Measurements from ENCODE around the gene CFTR. TPM values are rescaled to one million over a fixed set of nuclear protein-coding genes. Genes with fewer than 3 reads are reported as not detected.
A peak's percentile ranks its signal among the peaks of the same experiment; 100 is the strongest.

Gene CFTR
- total RNA-seq, 4 donors from 2014 or later, result 43.0 to 176 (median 76.6) TPM

DNA sequence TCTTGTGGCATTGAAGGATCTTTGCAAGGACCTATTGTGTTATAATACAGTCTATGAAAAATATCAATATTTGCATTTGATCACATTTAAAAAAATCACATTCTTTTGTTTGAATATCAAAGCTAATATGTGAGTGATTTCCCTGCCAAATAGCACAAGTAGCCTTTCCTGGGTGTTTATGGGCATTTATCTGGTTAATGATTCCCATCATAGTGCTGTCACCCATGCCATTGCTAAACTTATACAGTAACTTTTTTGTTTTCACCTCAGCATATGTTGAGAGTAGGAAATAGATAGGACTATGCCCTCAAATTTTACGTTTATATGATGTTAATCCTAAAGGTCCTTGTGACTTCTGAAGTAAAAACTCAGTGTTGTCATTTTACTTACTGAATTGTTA, 136.9 kb downstream of the CFTR start:
- intact Hi-C loops (cut with DNase I; ENCODE audit: low total_unique reads), result no loop called here
- peak overlapping the region; percentile 18 to 58 (median 53) for H3K27ac ChIP-seq
- TF ChIP-seq POLR2AphosphoS5 (IDR thresholded peaks at IDR 0.05) (no peak), EP300 (IDR thresholded peaks at IDR 0.05; ENCODE audit: low read depth) (no peak), CTCF (IDR thresholded peaks at IDR 0.05) (no peak), POLR2A (IDR thresholded peaks at IDR 0.05) (no peak)
- no peaks in the 10 kb centered on the region for H3K27me3 ChIP-seq
- no peak overlapping the region for H3K4me3 ChIP-seq
- no peaks in the 10 kb centered on the region for H3K36me3 ChIP-seq
- WGBS, 2 donors (ENCODE audit: low coverage in 1 of 2), result 18 to 21% methylated on average over 1 of the region's 1 CpG
- peaks cover 0 to 26% (median 11%) of the 10 kb centered on the region in 4 donors for H3K4me1 ChIP-seq
- no peaks in the 10 kb centered on the region for H3K9me3 ChIP-seq
- DNase-seq, result no peak
- in situ Hi-C loops (cut with MboI; ENCODE audit: low pct_ligation_motif_present in 1 of 4, low pct_unique_long_range_greater_than_20kb in 1 of 4, low sequenced_read_pairs in 3 of 4), result no loop called here

DNA sequence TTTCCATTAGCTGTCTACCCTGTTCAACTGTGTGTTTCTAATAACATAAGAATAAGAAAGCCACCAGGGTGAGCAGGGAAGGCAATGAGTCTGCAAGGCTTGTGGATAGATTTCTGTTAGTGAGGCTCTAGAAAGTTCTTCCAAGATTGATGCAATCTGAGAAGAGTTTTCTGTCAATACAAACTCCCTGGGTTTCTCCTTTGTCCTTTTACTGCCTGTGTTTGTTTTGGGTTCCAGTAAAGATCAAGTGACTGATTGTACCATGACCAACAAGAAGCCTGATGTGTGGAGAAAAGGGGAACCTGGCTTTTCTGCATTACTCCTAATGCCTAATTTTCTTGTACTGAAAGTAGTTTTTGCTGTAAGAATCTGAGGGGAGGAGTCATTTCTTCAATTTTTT, 139.9 kb downstream of the CFTR start:
- Histone ChIP-seq H3K4me3 (no peak overlapping the region), H3K4me1 (peaks cover 0 to 26% (median 10%) of the 10 kb centered on the region in 4 donors), H3K27ac (no peak overlapping the region), H3K27me3 (no peaks in the 10 kb centered on the region), H3K9me3 (no peaks in the 10 kb centered on the region), H3K36me3 (no peaks in the 10 kb centered on the region)
- no peak for DNase-seq
- intact Hi-C loops (cut with DNase I; ENCODE audit: low total_unique reads) (no loop called here), in situ Hi-C loops (cut with MboI; ENCODE audit: low pct_ligation_motif_present in 1 of 4, low pct_unique_long_range_greater_than_20kb in 1 of 4, low sequenced_read_pairs in 3 of 4) (no loop called here)
- no peak for TF ChIP-seq EP300 (IDR thresholded peaks at IDR 0.05; ENCODE audit: low read depth)
- no peak for TF ChIP-seq POLR2A (IDR thresholded peaks at IDR 0.05)
- TF ChIP-seq CTCF (IDR thresholded peaks at IDR 0.05), result no peak

GRCh38 chr7:117621075-117621618, 141.3 kb downstream of the CFTR start:
- H3K4me1 ChIP-seq, result peaks cover 0 to 17% (median 7%) of the 10 kb centered on the region in 4 donors
- H3K36me3 ChIP-seq, result no peaks in the 10 kb centered on the region
- TF ChIP-seq POLR2A (IDR thresholded peaks at IDR 0.05) (no peak), EP300 (IDR thresholded peaks at IDR 0.05; ENCODE audit: low read depth) (no peak), POLR2AphosphoS5 (IDR thresholded peaks at IDR 0.05) (no peak), CTCF (IDR thresholded peaks at IDR 0.05) (no peak)
- no peak overlapping the region for H3K27ac ChIP-seq
- in situ Hi-C loops (cut with MboI; ENCODE audit: low pct_ligation_motif_present in 1 of 4, low pct_unique_long_range_greater_than_20kb in 1 of 4, low sequenced_read_pairs in 3 of 4), result no loop called here
- no peaks in the 10 kb centered on the region for H3K9me3 ChIP-seq
- H3K4me3 ChIP-seq, result no peak overlapping the region
- no peaks in the 10 kb centered on the region for H3K27me3 ChIP-seq
- no peak for DNase-seq
- intact Hi-C loops (cut with DNase I; ENCODE audit: low total_unique reads), result no loop called here
- WGBS, 2 donors (ENCODE audit: low coverage in 1 of 2), result 60 to 62% methylated on average over 1 to 2 of the region's 2 CpGs

DNA sequence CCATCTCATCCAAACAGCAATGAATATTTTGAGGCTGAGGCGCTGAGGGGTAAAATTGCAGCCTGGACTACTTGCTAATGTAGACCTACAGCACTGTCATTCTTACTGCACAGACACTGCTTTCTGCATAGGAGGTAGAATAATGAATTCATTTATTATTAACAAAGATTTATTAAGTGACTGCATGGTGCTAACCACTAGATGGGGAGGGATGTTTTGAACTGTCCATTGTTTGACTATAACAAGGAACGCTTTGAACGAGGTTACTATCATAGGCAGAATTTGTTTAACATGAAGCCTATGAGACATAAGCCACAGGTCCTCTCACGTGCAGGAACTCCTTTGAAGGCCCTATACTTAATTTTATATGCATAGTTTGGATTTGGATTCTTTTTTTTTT, 143.8 kb downstream of the CFTR start:
- DNase-seq, result no peak
- 66 to 76% methylated on average over 2 to 4 of the region's 4 CpGs for WGBS, 2 donors (ENCODE audit: low coverage in 1 of 2)
- no peaks in the 10 kb centered on the region for H3K36me3 ChIP-seq
- TF ChIP-seq POLR2AphosphoS5 (IDR thresholded peaks at IDR 0.05) (no peak), CTCF (IDR thresholded peaks at IDR 0.05) (no peak), POLR2A (IDR thresholded peaks at IDR 0.05) (no peak), EP300 (IDR thresholded peaks at IDR 0.05; ENCODE audit: low read depth) (no peak)
- H3K4me3 ChIP-seq, result no peak overlapping the region
- intact Hi-C loops (cut with DNase I; ENCODE audit: low total_unique reads) (no loop called here), in situ Hi-C loops (cut with MboI; ENCODE audit: low pct_ligation_motif_present in 1 of 4, low pct_unique_long_range_greater_than_20kb in 1 of 4, low sequenced_read_pairs in 3 of 4) (no loop called here)
- H3K9me3 ChIP-seq, result no peaks in the 10 kb centered on the region
- H3K27ac ChIP-seq, result no peak overlapping the region
- H3K27me3 ChIP-seq, result no peaks in the 10 kb centered on the region
- no peaks in the 10 kb centered on the region for H3K4me1 ChIP-seq

Measured in transverse colon (tissue), 4 donors.